ENCODE data around the gene PGLYRP2. TPM values are rescaled to one million over a fixed set of nuclear protein-coding genes. Genes with fewer than 3 reads are reported as not detected.
"Not testable (repeated sequence)": the region's sequence is repeated elsewhere in the genome, so short reads cannot be mapped to it uniquely, and the experiment has no call there.

The PGLYRP2 gene
- total RNA-seq: under 1 TPM in 4 of 8 experiments, not detected in 4; 0.17 to 0.59 (median 0.32) TPM

GRCh38 chr19:15479391-15480345 is at the start of gene PGLYRP2:
Gene PGLYRP2, minus strand, starts transcription at chr19:15479501. Its CDS starts 130 bp downstream, at chr19:15479371.
- 11 to 89% (median 46%) methylated on average over 3 to 12 of the region's 16 CpGs; no CpG with 5 or more reads in 2 of the 10 experiments for WGBS, 10 experiments
- Histone ChIP-seq H3K27ac (no peak within 1 kb of the TSS), H3K4me3 (no peak within 1 kb of the TSS), H3K4me1 (replicated peaks in 1 of 2) (no peaks in the 10 kb centered on the region)
- in situ Hi-C loops (cut with MboI; ENCODE audit: low pct_unique_long_range_greater_than_20kb in 2 of 9, low sequenced_read_pairs in 9 of 9, unreplicated experiment in 9 of 9): no loop called here
- ATAC-seq (replicated peaks in 6 of 8): peak in 3 of 8 experiments; percentile 27 to 73 (median 65)

DNA sequence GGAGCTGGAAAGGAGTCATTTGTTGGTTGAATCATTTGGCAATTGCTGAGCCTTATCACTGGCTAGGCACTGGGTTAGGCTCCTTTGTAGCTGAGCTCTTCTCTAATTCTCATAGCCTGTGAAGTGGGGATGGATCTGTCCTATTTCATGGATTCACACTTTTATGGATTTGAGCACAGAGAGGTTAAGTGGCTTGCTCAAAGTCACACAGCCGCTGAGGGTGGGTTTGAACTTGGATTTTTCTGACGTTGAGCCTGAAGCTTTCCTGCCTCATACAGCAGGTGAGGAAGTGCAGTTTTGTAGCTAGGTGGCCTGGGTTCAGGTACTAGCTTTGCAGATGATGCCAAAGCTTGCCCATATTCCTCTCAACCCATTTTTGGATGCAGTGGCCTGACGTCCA is 48.4 kb upstream of the PGLYRP2 start:
- H3K4me3 ChIP-seq: no peak overlapping the region
- in situ Hi-C loops (cut with MboI; ENCODE audit: low pct_unique_long_range_greater_than_20kb in 2 of 9, low sequenced_read_pairs in 9 of 9, unreplicated experiment in 9 of 9): no loop called here
- ATAC-seq (replicated peaks in 6 of 8): no peak
- no peaks in the 10 kb centered on the region for H3K4me1 ChIP-seq (replicated peaks in 1 of 2)
- WGBS, 10 experiments: 27 to 60% (median 43%) methylated on average over 1 to 3 of the region's 3 CpGs; no CpG with 5 or more reads in 7 of the 10 experiments
- no peak overlapping the region for H3K27ac ChIP-seq

GRCh38 chr19:15526408-15526807 is 47.1 kb upstream of the PGLYRP2 start:
- no peak for ATAC-seq (replicated peaks in 6 of 8)
- Histone ChIP-seq H3K4me3 (no peak overlapping the region), H3K4me1 (replicated peaks in 1 of 2) (no peaks in the 10 kb centered on the region), H3K27ac (no peak overlapping the region)
- 20 to 100% (median 61%) methylated on average over 1 to 2 of the region's 2 CpGs; no CpG with 5 or more reads in 3 of the 10 experiments for WGBS, 10 experiments
- in situ Hi-C loops (cut with MboI; ENCODE audit: low pct_unique_long_range_greater_than_20kb in 2 of 9, low sequenced_read_pairs in 9 of 9, unreplicated experiment in 9 of 9): no loop called here

DNA sequence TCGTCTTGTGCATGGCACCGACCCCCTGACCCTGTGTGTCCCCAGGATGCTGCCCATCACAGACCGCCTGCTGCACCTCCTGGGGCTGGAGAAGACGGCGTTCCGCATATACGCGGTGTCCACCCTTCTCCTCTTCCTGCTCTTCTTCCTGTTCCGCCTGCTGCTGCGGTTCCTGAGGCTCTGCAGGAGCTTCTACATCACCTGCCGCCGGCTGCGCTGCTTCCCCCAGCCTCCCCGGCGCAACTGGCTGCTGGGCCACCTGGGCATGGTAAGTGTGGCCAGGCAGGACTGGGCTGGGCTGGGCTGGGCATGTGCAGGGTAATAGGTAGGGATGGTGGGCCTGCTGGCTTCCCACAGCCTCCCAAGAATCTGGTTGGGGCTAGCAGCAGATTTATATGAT is 46.0 kb upstream of the PGLYRP2 start:
- in situ Hi-C loops (cut with MboI; ENCODE audit: low pct_unique_long_range_greater_than_20kb in 2 of 9, low sequenced_read_pairs in 9 of 9, unreplicated experiment in 9 of 9): no loop called here
- Histone ChIP-seq H3K4me1 (replicated peaks in 1 of 2) (no peaks in the 10 kb centered on the region), H3K4me3 (no peak overlapping the region), H3K27ac (no peak overlapping the region)
- ATAC-seq (replicated peaks in 6 of 8): no peak
- WGBS, 10 experiments: 59 to 60% methylated on average over 1 to 8 of the region's 15 CpGs; no CpG with 5 or more reads in 8 of the 10 experiments

GRCh38 chr19:15524781-15525180 is 45.5 kb upstream of the PGLYRP2 start:
- Histone ChIP-seq H3K4me3 (no peak overlapping the region), H3K4me1 (replicated peaks in 1 of 2) (no peaks in the 10 kb centered on the region), H3K27ac (no peak overlapping the region)
- in situ Hi-C loops (cut with MboI; ENCODE audit: low pct_unique_long_range_greater_than_20kb in 2 of 9, low sequenced_read_pairs in 9 of 9, unreplicated experiment in 9 of 9): no loop called here
- ATAC-seq (replicated peaks in 6 of 8): no peak
- WGBS, 10 experiments: 6 to 75% (median 40%) methylated on average over 1 to 2 of the region's 5 CpGs; no CpG with 5 or more reads in 2 of the 10 experiments

DNA sequence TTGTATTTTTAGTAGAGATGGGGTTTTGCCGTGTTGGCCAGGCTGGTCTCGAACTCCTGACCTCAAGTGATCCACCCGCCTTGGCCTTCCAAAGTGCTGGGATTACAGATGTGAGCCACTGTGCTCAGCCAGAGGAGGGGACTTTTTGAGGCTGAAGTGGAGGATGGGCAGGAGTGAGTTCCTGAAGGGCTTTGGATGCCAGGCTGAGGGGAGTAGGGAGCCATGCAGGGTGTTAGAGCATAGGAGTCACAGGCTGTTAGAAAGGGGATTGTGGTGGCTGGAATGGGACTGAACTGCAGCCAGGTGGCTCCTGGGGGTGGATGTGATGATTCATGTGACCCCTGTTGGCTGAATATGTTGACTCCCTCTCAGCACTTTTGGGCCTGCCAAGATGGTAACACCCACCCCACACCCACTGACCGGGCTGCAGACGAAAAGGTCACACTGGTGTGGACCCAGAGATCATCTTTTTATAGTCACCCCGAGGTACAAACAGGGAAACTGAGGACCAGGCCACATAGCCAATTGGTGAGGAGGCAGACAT is 40.2 kb upstream of the PGLYRP2 start:
- 0 to 60% (median 54%) methylated on average over 2 to 4 of the region's 6 CpGs; no CpG with 5 or more reads in 7 of the 10 experiments for WGBS, 10 experiments
- in situ Hi-C loops (cut with MboI; ENCODE audit: low pct_unique_long_range_greater_than_20kb in 2 of 9, low sequenced_read_pairs in 9 of 9, unreplicated experiment in 9 of 9): no loop called here
- H3K4me3 ChIP-seq: no peak overlapping the region
- H3K27ac ChIP-seq: no peak overlapping the region
- no peaks in the 10 kb centered on the region for H3K4me1 ChIP-seq (replicated peaks in 1 of 2)
- peak in 1 of 8 experiments; percentile 38 for ATAC-seq (replicated peaks in 6 of 8)

DNA sequence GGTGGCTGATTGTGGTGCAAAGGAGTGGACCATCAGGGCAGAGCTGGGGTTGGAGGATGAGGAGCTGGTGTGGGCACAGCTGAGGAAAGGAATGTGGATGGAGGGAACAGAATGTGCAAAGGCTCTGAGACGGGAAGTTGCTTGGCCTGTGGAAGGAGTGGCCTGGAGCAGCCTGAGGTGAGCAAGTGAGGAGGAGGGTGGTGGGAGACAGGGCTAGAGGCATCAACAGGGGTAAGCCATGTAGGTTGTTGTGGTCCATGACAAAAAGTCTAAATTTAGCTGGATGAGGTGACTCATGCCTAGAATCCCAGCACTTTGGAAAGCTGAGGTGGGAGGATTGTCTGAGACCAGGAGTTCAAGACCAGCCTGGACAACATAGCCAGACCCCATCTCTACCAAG is 38.5 kb upstream of the PGLYRP2 start:
- 0 to 20% methylated on average over 1 of the region's 1 CpG; no CpG with 5 or more reads in 8 of the 10 experiments for WGBS, 10 experiments
- H3K27ac ChIP-seq: no peak overlapping the region
- H3K4me1 ChIP-seq (replicated peaks in 1 of 2): no peaks in the 10 kb centered on the region
- no peak for ATAC-seq (replicated peaks in 6 of 8)
- in situ Hi-C loops (cut with MboI; ENCODE audit: low pct_unique_long_range_greater_than_20kb in 2 of 9, low sequenced_read_pairs in 9 of 9, unreplicated experiment in 9 of 9): no loop called here
- no peak overlapping the region for H3K4me3 ChIP-seq

- WGBS, 10 experiments: 13 to 65% (median 32%) methylated on average over 1 to 3 of the region's 3 CpGs
Measured at GRCh38 chr19:15516363-15516762, 37.1 kb upstream of the PGLYRP2 start.

DNA sequence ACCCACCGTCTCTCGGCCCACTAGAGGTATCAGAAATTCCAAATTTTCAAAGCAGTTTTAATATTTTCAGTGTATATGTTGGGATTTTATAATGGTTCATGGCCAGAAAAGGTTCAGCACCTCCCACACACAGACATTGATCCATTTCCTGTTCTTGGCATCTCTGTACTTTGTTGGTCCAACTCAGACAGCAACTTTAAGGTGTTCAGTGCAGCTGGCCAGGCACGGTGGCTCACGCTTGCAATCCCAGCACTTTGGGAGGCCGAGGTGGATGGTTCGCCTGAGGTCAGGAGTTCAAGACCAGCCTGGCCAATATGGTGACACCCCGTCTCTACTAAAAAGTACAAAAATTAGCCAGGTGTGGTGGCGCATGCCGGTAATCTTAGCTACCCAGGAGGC is 35.9 kb upstream of the PGLYRP2 start:
- ATAC-seq (replicated peaks in 6 of 8); in situ Hi-C loops (cut with MboI; ENCODE audit: low pct_unique_long_range_greater_than_20kb in 2 of 9, low sequenced_read_pairs in 9 of 9, unreplicated experiment in 9 of 9); H3K27ac ChIP-seq; H3K4me1 ChIP-seq (replicated peaks in 1 of 2); H3K4me3 ChIP-seq: not testable (repeated sequence)
- 30 to 93% (median 80%) methylated on average over 2 to 7 of the region's 9 CpGs; no CpG with 5 or more reads in 3 of the 10 experiments for WGBS, 10 experiments

More at GRCh38 chr19:15516363-15516762, 37.1 kb upstream of the PGLYRP2 start:
- no peaks in the 10 kb centered on the region for H3K4me1 ChIP-seq (replicated peaks in 1 of 2)
- in situ Hi-C loops (cut with MboI; ENCODE audit: low pct_unique_long_range_greater_than_20kb in 2 of 9, low sequenced_read_pairs in 9 of 9, unreplicated experiment in 9 of 9): no loop called here
- no peak for ATAC-seq (replicated peaks in 6 of 8)
- H3K4me3 ChIP-seq: no peak overlapping the region
- no peak overlapping the region for H3K27ac ChIP-seq

DNA sequence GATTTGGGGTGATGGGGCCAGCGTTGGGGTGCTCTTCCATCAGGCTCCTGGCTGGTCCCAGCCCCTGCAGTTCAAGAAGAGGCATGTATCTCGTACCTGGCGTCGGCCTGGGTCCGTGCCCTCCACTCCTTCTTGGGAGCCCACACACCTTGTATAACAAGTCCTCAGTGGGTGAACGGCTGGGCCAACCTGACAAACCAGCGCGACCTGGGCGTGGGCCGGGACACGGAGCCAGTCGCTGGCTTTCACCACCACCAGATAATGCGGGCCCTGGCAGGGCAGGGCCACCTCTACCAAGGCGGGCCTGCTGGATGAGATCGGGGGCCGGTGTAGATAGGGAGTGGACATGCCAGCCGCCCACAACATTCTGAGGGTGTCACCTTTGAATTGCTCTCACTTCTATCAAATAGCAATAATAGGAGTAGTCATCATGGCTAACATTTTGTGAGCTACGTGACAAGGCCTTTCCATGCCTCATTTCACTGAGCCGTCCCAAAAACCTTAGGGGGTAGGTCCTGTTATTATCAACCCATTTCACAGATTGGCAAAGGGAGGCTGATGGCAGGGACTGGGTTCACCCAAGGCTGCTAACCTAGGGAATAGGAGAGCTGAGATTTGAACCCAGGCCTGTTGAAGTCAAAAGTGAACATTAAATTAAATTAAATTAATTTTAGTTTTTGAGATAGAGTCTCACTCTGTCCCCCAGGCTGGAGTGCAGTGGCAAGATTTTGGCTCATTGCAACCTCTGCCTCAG is 32.5 kb upstream of the PGLYRP2 start:
- no peak overlapping the region for H3K4me3 ChIP-seq
- WGBS, 10 experiments: 50 to 90% (median 76%) methylated on average over 2 to 6 of the region's 19 CpGs; no CpG with 5 or more reads in 6 of the 10 experiments
- H3K27ac ChIP-seq: no peak overlapping the region
- no peaks in the 10 kb centered on the region for H3K4me1 ChIP-seq (replicated peaks in 1 of 2)
- no peak for ATAC-seq (replicated peaks in 6 of 8)
- in situ Hi-C loops (cut with MboI; ENCODE audit: low pct_unique_long_range_greater_than_20kb in 2 of 9, low sequenced_read_pairs in 9 of 9, unreplicated experiment in 9 of 9): no loop called here

- no peak within 1 kb of the TSS for H3K4me3 ChIP-seq
- in situ Hi-C loops (cut with MboI; ENCODE audit: low pct_unique_long_range_greater_than_20kb in 2 of 9, low sequenced_read_pairs in 9 of 9, unreplicated experiment in 9 of 9): no loop called here
- no peaks in the 10 kb centered on the region for H3K4me1 ChIP-seq (replicated peaks in 1 of 2)
- WGBS, 10 experiments: 20 to 40% (median 35%) methylated on average over 1 to 4 of the region's 52 CpGs; no CpG with 5 or more reads in 7 of the 10 experiments
- no peak within 1 kb of the TSS for H3K27ac ChIP-seq
- ATAC-seq (replicated peaks in 6 of 8): peak in 1 of 8 experiments; percentile 25
Measured at GRCh38 chr19:15508035-15508710, 28.9 kb upstream of the PGLYRP2 start, which contains the start of gene CYP4F22. Gene CYP4F22, plus strand, starts transcription at chr19:15508525. Its CDS starts 16,812 bp downstream, at chr19:15525337.

Measured in motor neuron (in vitro differentiated cells).